Activated naive CD8-positive, alpha-beta T cell (primary cell): Measurements from ENCODE around the gene LMF1.
"Not testable (repeated sequence)": the region's sequence is repeated elsewhere in the genome, so short reads cannot be mapped to it uniquely, and the experiment has no call there.

Experiments
- H3K27ac Mint-ChIP-seq: one replicate; pipeline ENCODE4 v1.8.0; 2021; ENCODE audit warnings: mixed read lengths
- H3K27me3 Mint-ChIP-seq: one replicate; pipeline ENCODE4 v1.8.0; 2021; ENCODE audit warnings: mixed read lengths
- H3K36me3 Mint-ChIP-seq: one replicate; pipeline ENCODE4 v1.8.0; 2021; ENCODE audit warnings: mixed read lengths
- H3K4me1 Mint-ChIP-seq: one replicate; pipeline ENCODE4 v1.8.0; 2021; ENCODE audit warnings: low read depth, mixed read lengths
- H3K4me3 Mint-ChIP-seq: one replicate; pipeline ENCODE4 v1.8.0; 2021; ENCODE audit warnings: mild to moderate bottlenecking, mixed read lengths
- H3K9me3 Mint-ChIP-seq: one replicate; pipeline ENCODE4 v1.8.0; 2021; ENCODE audit warnings: low read depth, mixed read lengths

Gene LMF1

DNA sequence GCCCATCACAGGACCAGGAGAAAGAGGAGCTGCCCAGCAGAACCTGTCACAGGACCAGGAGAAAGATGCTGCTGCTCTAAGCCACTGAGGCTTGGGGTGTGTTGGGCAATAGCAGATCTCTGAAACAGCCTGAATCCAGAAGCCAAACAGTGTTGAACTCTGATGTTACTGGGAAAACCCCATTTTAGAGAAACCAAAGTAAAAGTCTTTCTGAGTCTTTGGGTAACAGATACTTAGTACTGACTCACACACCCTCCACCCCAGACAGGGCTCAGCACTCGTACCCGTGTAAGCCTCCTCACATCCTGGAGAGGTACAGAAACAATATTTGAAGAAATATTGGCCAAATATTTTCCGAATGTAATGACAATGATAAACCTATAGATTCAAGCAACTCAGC lies 87.4 kb downstream of the LMF1 start:
- no peak overlapping the region for H3K27ac Mint-ChIP-seq
- no peaks in the 10 kb centered on the region for H3K4me1 Mint-ChIP-seq
- H3K27me3 Mint-ChIP-seq, result no peaks in the 10 kb centered on the region
- H3K36me3 Mint-ChIP-seq, result no peaks in the 10 kb centered on the region
- H3K4me3 Mint-ChIP-seq, result no peak overlapping the region
- no peaks in the 10 kb centered on the region for H3K9me3 Mint-ChIP-seq

GRCh38 chr16:882671-883070 lies 88.1 kb downstream of the LMF1 start:
- H3K4me1 Mint-ChIP-seq, H3K27me3 Mint-ChIP-seq, H3K36me3 Mint-ChIP-seq, H3K4me3 Mint-ChIP-seq, H3K9me3 Mint-ChIP-seq, H3K27ac Mint-ChIP-seq: not testable (repeated sequence)

DNA sequence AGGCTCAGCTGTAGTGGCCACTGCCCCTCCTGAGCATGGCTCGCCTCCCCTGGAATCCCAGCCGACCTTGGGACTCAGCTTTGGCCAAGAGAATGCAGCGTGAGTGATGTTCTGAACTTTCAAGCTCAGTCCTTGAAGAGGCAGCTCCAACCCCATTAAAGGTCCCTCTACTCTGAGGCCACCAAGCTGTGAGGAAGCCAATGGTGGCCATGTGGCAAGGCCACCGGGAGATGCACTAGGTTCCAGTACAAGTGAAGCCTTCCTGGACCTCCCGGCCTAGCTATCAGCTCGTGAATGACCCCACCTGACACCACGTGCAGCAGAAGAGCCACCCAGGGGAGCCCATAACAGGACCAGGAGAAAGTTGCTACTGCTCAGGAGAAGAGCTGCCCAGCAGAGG lies 88.5 kb downstream of the LMF1 start:
- Mint-ChIP-seq H3K36me3 (no peaks in the 10 kb centered on the region), H3K27ac (no peak overlapping the region), H3K27me3 (no peaks in the 10 kb centered on the region), H3K9me3 (no peaks in the 10 kb centered on the region), H3K4me1 (no peaks in the 10 kb centered on the region), H3K4me3 (no peak overlapping the region)

DNA sequence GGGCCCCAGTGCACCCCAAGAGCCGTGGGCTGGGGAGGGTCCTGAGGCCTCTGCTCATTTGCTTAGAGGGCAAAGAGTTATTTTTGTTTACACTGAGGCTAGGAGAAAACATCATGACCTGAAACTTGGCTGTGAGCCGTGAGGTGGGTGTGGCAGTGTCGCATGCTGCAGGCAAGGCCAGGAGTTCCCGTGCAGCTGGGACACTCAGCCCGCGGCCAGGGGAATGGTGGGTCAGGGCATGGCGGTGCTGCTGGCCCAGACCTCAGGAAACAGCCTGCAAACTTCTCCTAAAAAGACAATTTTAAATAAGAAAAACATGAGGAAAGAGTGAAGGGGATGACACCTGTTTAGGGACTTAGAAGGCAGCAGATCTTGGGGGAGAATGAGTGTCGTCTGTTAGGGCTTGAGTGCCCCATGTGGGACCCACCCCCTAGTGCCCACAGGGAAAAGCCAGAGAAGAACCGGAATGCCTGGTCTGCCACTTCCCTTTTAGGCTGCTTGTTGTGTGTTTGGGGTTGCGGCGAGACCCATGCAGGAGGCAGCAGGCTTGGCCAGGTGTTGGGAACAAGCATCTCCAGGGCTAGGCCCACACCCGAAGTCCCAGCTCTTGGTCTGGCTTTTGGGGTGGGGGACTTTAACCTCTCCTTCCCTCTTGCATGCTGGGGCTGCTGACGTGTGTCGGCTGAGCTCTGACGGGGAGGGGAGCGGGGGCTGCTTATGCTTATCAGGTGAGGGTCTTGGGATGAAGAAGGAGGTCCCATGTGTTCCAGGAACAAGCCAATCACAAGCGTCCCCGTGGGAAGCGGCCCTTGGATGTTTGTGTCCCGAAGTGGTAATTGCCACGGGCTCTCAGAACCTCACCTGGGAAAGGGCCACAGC lies 89.3 kb downstream of the LMF1 start:
- no peaks in the 10 kb centered on the region for H3K36me3 Mint-ChIP-seq
- H3K4me3 Mint-ChIP-seq, result no peak overlapping the region
- H3K27ac Mint-ChIP-seq, result no peak overlapping the region
- H3K27me3 Mint-ChIP-seq, result no peaks in the 10 kb centered on the region
- no peaks in the 10 kb centered on the region for H3K9me3 Mint-ChIP-seq
- no peaks in the 10 kb centered on the region for H3K4me1 Mint-ChIP-seq

GRCh38 chr16:880471-881171 lies 90.2 kb downstream of the LMF1 start:
- Mint-ChIP-seq H3K36me3 (no peaks in the 10 kb centered on the region), H3K4me1 (no peaks in the 10 kb centered on the region), H3K27me3 (no peaks in the 10 kb centered on the region), H3K27ac (no peak overlapping the region), H3K9me3 (no peaks in the 10 kb centered on the region), H3K4me3 (no peak overlapping the region)

DNA sequence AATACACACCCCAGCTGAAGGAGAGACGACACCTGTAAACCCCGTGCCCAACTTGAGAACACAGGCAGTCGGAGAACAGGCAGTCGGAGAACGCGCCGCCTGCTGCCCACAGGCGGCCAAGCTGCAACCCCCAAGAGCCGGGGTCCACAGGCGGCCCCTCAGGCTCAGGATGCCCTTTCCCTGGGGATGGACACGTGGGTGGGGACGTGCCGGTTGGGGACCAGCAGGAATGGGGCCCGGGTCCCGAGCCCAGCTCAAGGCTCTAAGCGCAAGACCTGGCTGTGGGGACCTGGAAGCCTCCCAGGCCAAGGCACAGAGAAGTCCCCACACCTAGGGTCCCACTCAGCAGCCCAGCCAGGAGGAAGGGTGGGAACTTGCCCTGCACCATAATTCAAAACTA lies 90.8 kb downstream of the LMF1 start:
- no peaks in the 10 kb centered on the region for H3K9me3 Mint-ChIP-seq
- no peak overlapping the region for H3K27ac Mint-ChIP-seq
- H3K27me3 Mint-ChIP-seq, result no peaks in the 10 kb centered on the region
- no peaks in the 10 kb centered on the region for H3K4me1 Mint-ChIP-seq
- H3K36me3 Mint-ChIP-seq, result no peaks in the 10 kb centered on the region
- H3K4me3 Mint-ChIP-seq, result no peak overlapping the region

- Mint-ChIP-seq H3K9me3 (no peaks in the 10 kb centered on the region), H3K36me3 (no peaks in the 10 kb centered on the region), H3K4me3 (no peak overlapping the region), H3K4me1 (no peaks in the 10 kb centered on the region), H3K27me3 (no peaks in the 10 kb centered on the region), H3K27ac (no peak overlapping the region)
Observed at GRCh38 chr16:879461-879861, 91.3 kb downstream of the LMF1 start.

GRCh38 chr16:878886-879285 lies 91.9 kb downstream of the LMF1 start:
- H3K36me3 Mint-ChIP-seq, result no peaks in the 10 kb centered on the region
- no peaks in the 10 kb centered on the region for H3K9me3 Mint-ChIP-seq
- H3K4me3 Mint-ChIP-seq, result no peak overlapping the region
- no peaks in the 10 kb centered on the region for H3K4me1 Mint-ChIP-seq
- no peak overlapping the region for H3K27ac Mint-ChIP-seq
- H3K27me3 Mint-ChIP-seq, result no peaks in the 10 kb centered on the region

DNA sequence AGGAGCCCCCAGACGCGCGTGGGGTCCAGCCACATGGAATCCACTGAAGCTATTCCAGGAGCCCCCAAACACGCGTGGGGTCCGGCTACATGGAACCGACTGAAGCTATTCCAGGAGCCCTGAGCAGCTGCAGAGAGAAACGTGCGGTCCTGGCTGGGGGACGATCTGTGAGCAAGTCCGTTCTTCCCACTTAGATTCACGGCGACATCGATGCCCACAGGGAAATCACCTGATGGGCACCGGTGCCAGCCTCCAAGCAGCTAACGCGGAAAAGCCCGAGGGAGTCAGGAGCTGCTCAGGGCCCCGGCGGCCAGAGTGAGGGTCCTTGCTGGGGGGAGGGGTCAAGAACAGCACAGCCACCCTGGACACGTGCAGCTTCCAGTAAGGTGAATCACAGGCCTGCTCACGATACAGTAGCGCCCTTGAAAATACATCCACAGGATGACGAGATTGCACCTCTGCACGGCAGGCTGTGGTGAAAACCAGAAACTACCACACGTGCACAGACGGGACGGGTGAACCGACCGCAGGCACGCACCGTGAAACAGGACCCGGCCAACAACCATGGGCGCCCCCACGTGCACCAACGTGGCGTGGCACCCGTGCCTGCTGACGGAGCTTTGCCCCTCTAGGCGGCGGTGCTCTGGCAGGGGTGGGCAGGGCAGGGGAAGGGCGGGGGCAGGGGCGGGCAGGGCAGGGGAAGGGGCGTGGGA lies 92.6 kb downstream of the LMF1 start:
- Mint-ChIP-seq H3K36me3 (peaks cover 2% of the 10 kb centered on the region), H3K9me3 (no peaks in the 10 kb centered on the region), H3K27ac (no peak overlapping the region), H3K27me3 (no peaks in the 10 kb centered on the region), H3K4me3 (no peak overlapping the region), H3K4me1 (no peaks in the 10 kb centered on the region)

DNA sequence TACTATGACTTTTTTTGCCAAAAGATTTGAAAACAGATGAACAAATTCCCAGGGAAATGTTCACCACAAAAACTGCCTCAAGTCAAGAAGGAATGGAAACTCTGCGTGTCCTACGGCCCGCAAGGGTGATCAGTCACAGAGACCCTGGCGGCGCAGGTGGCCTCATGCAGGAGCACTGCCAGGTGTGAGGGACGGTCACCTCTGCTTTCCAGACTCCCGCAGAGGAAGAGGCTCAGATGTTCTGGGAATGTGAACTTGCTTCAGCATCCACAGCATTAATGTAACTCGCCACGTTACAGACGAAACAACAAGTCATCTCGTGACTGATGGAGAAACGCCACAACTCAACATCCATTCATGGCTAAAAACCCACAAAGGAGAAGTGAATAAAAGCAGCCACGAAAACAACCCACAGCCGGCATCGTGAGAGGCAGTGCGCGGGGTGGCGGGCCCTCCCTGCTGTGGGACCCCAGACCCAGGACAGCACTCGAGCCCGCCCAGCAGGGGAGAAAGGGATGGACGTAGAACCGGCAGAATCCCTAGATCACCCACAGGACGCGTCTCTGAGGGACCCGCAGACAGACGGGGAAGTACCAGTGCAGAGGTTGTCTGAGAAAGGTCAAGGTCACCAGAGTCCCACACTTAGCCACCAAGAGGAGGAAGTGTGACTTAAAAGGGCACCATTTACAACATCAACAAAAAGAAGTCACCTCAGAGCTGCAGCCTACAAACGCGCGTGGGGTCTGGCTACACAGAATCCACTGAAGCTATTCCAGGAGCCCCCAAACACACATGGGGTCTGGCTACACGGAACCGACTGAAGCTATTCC lies 93.3 kb downstream of the LMF1 start:
- Mint-ChIP-seq H3K9me3 (no peaks in the 10 kb centered on the region), H3K27ac (no peak overlapping the region), H3K4me3 (no peak overlapping the region), H3K4me1 (no peaks in the 10 kb centered on the region), H3K27me3 (no peaks in the 10 kb centered on the region), H3K36me3 (peaks cover 2% of the 10 kb centered on the region)

GRCh38 chr16:876523-877241 lies 94.1 kb downstream of the LMF1 start:
- no peaks in the 10 kb centered on the region for H3K9me3 Mint-ChIP-seq
- peaks cover 2% of the 10 kb centered on the region for H3K36me3 Mint-ChIP-seq
- H3K4me3 Mint-ChIP-seq, result no peak overlapping the region
- H3K27me3 Mint-ChIP-seq, result no peaks in the 10 kb centered on the region
- H3K4me1 Mint-ChIP-seq, result no peaks in the 10 kb centered on the region
- H3K27ac Mint-ChIP-seq, result no peak overlapping the region

- Mint-ChIP-seq H3K4me1 (no peaks in the 10 kb centered on the region), H3K4me3 (no peak overlapping the region), H3K27ac (no peak overlapping the region), H3K36me3 (peaks cover 2% of the 10 kb centered on the region), H3K27me3 (no peaks in the 10 kb centered on the region), H3K9me3 (no peaks in the 10 kb centered on the region)
Observed at GRCh38 chr16:876041-876335, 94.8 kb downstream of the LMF1 start.

DNA sequence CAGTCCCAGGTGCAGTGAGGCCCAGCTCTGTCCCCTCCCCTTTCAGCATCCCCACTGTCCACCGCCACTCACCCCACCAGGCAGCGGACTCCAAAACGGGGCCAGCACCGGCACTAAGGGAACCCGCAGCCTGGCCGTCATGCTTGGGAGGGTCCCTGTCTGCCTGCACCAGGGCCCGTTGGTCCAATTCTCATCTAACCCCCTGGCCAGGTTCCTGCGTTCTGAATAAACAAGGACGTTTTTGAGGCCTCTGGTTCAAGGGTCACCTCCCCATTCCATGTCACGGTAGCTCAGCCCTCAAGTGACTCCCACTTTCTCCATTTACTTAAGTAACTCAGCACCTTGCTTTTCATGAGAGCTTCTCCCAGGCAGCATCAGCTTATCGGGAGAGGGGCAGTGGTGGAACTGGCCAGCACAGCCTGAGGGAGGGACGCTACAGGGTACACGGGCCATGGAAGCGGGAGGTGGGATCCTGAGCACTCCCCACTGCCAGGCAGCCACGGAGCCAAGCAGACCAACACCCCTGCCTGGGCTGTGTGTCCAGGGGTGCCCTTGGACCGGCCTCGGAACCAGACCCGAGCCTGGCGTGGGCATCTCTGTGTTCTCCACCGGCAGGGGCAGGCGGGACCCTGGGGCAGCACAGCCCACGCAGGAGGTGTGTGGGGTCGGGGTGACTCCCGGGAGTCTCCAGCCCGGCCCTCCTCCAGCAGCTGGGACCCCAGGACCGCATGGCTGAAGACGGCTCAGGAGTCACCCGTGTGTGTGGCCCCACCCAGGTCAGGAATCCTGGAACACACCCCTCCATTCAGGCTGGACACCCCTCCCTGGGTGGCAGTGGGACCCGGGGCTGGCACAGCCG lies 95.4 kb downstream of the LMF1 start:
- Mint-ChIP-seq H3K4me1 (no peaks in the 10 kb centered on the region), H3K9me3 (no peaks in the 10 kb centered on the region), H3K4me3 (no peak overlapping the region), H3K27ac (no peak overlapping the region), H3K27me3 (no peaks in the 10 kb centered on the region), H3K36me3 (peaks cover 2% of the 10 kb centered on the region)
